NCI-H2171 (cell line): ENCODE data around the gene ZSCAN18.
"Not testable (repeated sequence)": the region's sequence is repeated elsewhere in the genome, so short reads cannot be mapped to it uniquely, and the experiment has no call there.

Experiments used
- DNase-seq: peaks from one replicate; lab custom pipeline; 2025; lab: John Stamatoyannopoulos, UW

Gene ZSCAN18

GRCh38 chr19:58097781-58098681 lies at the start of gene ZSCAN18:
TSS of gene ZSCAN18 (minus strand) at chr19:58098231. CDS start at chr19:58090267, 7,964 bp downstream.
- DNase-seq: peak; percentile 96

- DNase-seq: not testable (repeated sequence)
Observed at GRCh38 chr19:58147475-58147874, 49.4 kb upstream of the ZSCAN18 start.

- no peak for DNase-seq
Observed at GRCh38 chr19:58145849-58146248, 47.8 kb upstream of the ZSCAN18 start.

GRCh38 chr19:58134244-58134643 lies 36.2 kb upstream of the ZSCAN18 start:
- no peak for DNase-seq

- no peak for DNase-seq
Observed at GRCh38 chr19:58129284-58129683, 31.3 kb upstream of the ZSCAN18 start.

- no peak for DNase-seq
Observed at GRCh38 chr19:58128041-58128685, 30.1 kb upstream of the ZSCAN18 start.

GRCh38 chr19:58123354-58123753 lies 25.3 kb upstream of the ZSCAN18 start:
- DNase-seq: no peak

- DNase-seq: no peak
Observed at GRCh38 chr19:58118979-58119733, 21.1 kb upstream of the ZSCAN18 start.

- no peak for DNase-seq
Observed at GRCh38 chr19:58117841-58118575, 20.0 kb upstream of the ZSCAN18 start.

GRCh38 chr19:58108546-58108817 lies 10.5 kb upstream of the ZSCAN18 start:
- DNase-seq: no peak

GRCh38 chr19:58107778-58108545 lies 9.9 kb upstream of the ZSCAN18 start:
- no peak for DNase-seq

GRCh38 chr19:58098682-58098998 lies 609 bp upstream of the ZSCAN18 start:
- DNase-seq: no peak

GRCh38 chr19:58097349-58097748 lies 682 bp downstream of the ZSCAN18 start:
- DNase-seq: no peak

- DNase-seq: no peak
Observed at GRCh38 chr19:58096884-58097283, 1.1 kb downstream of the ZSCAN18 start.

- DNase-seq: no peak
Observed at GRCh38 chr19:58095328-58095727, 2.7 kb downstream of the ZSCAN18 start.

- no peak for DNase-seq
Observed at GRCh38 chr19:58093071-58093470, 5.0 kb downstream of the ZSCAN18 start.

- no peak for DNase-seq
Observed at GRCh38 chr19:58091251-58091995, 6.6 kb downstream of the ZSCAN18 start.

GRCh38 chr19:58089846-58090245 lies 8.2 kb downstream of the ZSCAN18 start:
- DNase-seq: no peak

- no peak for DNase-seq
Observed at GRCh38 chr19:58088521-58089052, 9.4 kb downstream of the ZSCAN18 start.
